SK-N-SH treated with all-trans-retinoic acid at 6 μM for 48 hours (cell line): ENCODE data around the gene CNTN4.

Experiments
- ATAC-seq: fragments of 200-7000 bp; cut with Tn5 transposase; 3 replicates; pipeline ENCODE4 v1.9.1; 2020; ENCODE audit warnings: mild to moderate bottlenecking, moderate library complexity
- ARNTL ChIP-seq: fragments of 450-650 bp; formaldehyde crosslinking; IDR thresholded peaks from 2 replicates; pipeline ENCODE4 v1.5.0; 2020; ENCODE audit warnings: low read depth, mild to moderate bottlenecking, moderate library complexity, borderline replicate concordance
- BACH2 ChIP-seq: fragments of 250-450 bp; sonication (Bioruptor Pico); IDR thresholded peaks from 2 replicates; pipeline ENCODE4 v1.9.0; 2021; ENCODE audit warnings: mild to moderate bottlenecking, borderline replicate concordance
- CSDC2 ChIP-seq: fragments of 250-450 bp; sonication (Bioruptor Pico); IDR thresholded peaks from 2 replicates; pipeline ENCODE4 v1.5.0; 2020; ENCODE audit warnings: mild to moderate bottlenecking, moderate library complexity
- ESRRG ChIP-seq: fragments of 250-450 bp; sonication (Bioruptor Pico); IDR thresholded peaks from 2 replicates; pipeline ENCODE4 v1.6.1; 2021; ENCODE audit warnings: mild to moderate bottlenecking
- GLIS3 ChIP-seq: fragments of 250-450 bp; sonication (Bioruptor Pico); IDR thresholded peaks from 2 replicates; pipeline ENCODE4 v1.5.0; 2020; ENCODE audit warnings: mild to moderate bottlenecking, moderate library complexity
- ISL1 ChIP-seq: fragments of 250-450 bp; sonication (Bioruptor Pico); IDR thresholded peaks from 2 replicates; pipeline ENCODE4 v2.1.2; 2022; ENCODE audit warnings: mild to moderate bottlenecking, moderate library complexity
- OSR1 ChIP-seq: fragments of 250-450 bp; sonication (Bioruptor Pico); IDR thresholded peaks from 2 replicates; pipeline ENCODE4 v1.8.0; 2022; ENCODE audit warnings: moderate library complexity, mild to moderate bottlenecking, inconsistent platforms
- PPARA ChIP-seq: fragments of 250-450 bp; sonication (Bioruptor Pico); IDR thresholded peaks from 2 replicates; pipeline ENCODE4 v1.5.0; 2020; ENCODE audit warnings: mild to moderate bottlenecking, borderline replicate concordance
- RARB ChIP-seq: fragments of 250-450 bp; sonication (Bioruptor Pico); IDR thresholded peaks from 2 replicates; pipeline ENCODE4 v1.8.0; 2021; ENCODE audit warnings: mild to moderate bottlenecking, moderate library complexity
- SNAI2 ChIP-seq: fragments of 250-450 bp; sonication (Bioruptor Pico); IDR thresholded peaks from 2 replicates; pipeline ENCODE4 v1.5.0; 2020; ENCODE audit warnings: mild to moderate bottlenecking, moderate library complexity
- TOX ChIP-seq: fragments of 250-450 bp; sonication (Bioruptor Pico); IDR thresholded peaks from 2 replicates; pipeline ENCODE4 v1.8.0; 2021; ENCODE audit warnings: mild to moderate bottlenecking, moderate library complexity, borderline replicate concordance
- ZFP3 ChIP-seq: fragments of 250-450 bp; sonication (Bioruptor Pico); IDR thresholded peaks from 2 replicates; pipeline ENCODE4 v1.5.0; 2020; ENCODE audit warnings: mild to moderate bottlenecking, moderate library complexity
- ZFP30 ChIP-seq: fragments of 450-650 bp; formaldehyde crosslinking; IDR thresholded peaks from 2 replicates; pipeline ENCODE4 v1.5.0; 2022; ENCODE audit warnings: mild to moderate bottlenecking, moderate library complexity
- ZNF565 ChIP-seq: fragments of 450-650 bp; formaldehyde crosslinking; conservative IDR thresholded peaks from 2 replicates; pipeline ENCODE4 v1.5.0; 2020; ENCODE audit warnings: low read depth, mild to moderate bottlenecking, moderate library complexity
- ZNF70 ChIP-seq: fragments of 450-650 bp; formaldehyde crosslinking; IDR thresholded peaks from 2 replicates; pipeline ENCODE4 v1.5.0; 2020; ENCODE audit warnings: mild to moderate bottlenecking, moderate library complexity
- ZNF8 ChIP-seq: fragments of 450-650 bp; formaldehyde crosslinking; IDR thresholded peaks from 2 replicates; pipeline ENCODE4 v1.5.0; 2020; ENCODE audit warnings: mild to moderate bottlenecking, moderate library complexity
- TF ChIP-seq, protein P1 (sequence below): fragments of 250-450 bp; sonication (Bioruptor Pico); IDR thresholded peaks from 2 replicates; pipeline ENCODE4 v1.8.0; 2020; ENCODE audit warnings: mild to moderate bottlenecking, moderate library complexity, borderline replicate concordance
- TF ChIP-seq, protein P2 (sequence below): fragments of 250-450 bp; sonication (Bioruptor Pico); IDR thresholded peaks from 2 replicates; pipeline ENCODE4 v1.5.1; 2020; ENCODE audit warnings: low read depth, mild to moderate bottlenecking, moderate library complexity
- TF ChIP-seq, protein P3 (sequence below): fragments of 250-450 bp; sonication (Bioruptor Pico); IDR thresholded peaks from 2 replicates; pipeline ENCODE4 v1.5.0; 2020; ENCODE audit warnings: mild to moderate bottlenecking, moderate library complexity
- TF ChIP-seq, protein P4 (sequence below): fragments of 250-450 bp; sonication (Bioruptor Pico); IDR thresholded peaks from 2 replicates; pipeline ENCODE4 v1.8.0; 2021; ENCODE audit warnings: low read depth, mild to moderate bottlenecking, moderate library complexity, borderline replicate concordance

Gene CNTN4

DNA sequence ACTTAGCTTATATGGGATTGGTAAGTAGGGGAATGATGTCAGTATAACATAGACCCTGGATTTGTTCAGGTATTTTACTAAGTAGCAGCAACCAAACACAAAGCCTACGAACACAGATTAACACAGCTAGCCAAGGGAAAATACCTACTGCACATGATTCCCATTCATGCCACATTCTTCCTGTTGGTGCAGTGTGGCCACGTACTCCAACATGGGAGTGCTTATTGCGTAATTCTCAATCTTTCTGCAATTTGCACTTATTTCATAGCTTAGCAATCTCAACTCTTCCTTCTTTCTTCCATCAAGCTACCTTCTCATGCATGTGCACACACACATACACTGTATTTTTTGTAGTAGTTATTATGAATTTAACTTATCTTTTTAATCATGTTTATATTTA is 824.7 kb downstream of the CNTN4 start:
- TF ChIP-seq GLIS3 (CRISPR knock-in tag) (no peak), OSR1 (CRISPR knock-in tag) (no peak), TOX (no peak), RARB (no peak), ZFP3 (CRISPR knock-in tag) (no peak), ZNF70 (CRISPR knock-in tag) (no peak), BACH2 (CRISPR knock-in tag) (no peak), ZNF565 (CRISPR knock-in tag) (no peak), CSDC2 (CRISPR knock-in tag) (no peak), SNAI2 (CRISPR knock-in tag) (no peak), ESRRG (CRISPR knock-in tag) (no peak)
- TF ChIP-seq, protein P1, sequence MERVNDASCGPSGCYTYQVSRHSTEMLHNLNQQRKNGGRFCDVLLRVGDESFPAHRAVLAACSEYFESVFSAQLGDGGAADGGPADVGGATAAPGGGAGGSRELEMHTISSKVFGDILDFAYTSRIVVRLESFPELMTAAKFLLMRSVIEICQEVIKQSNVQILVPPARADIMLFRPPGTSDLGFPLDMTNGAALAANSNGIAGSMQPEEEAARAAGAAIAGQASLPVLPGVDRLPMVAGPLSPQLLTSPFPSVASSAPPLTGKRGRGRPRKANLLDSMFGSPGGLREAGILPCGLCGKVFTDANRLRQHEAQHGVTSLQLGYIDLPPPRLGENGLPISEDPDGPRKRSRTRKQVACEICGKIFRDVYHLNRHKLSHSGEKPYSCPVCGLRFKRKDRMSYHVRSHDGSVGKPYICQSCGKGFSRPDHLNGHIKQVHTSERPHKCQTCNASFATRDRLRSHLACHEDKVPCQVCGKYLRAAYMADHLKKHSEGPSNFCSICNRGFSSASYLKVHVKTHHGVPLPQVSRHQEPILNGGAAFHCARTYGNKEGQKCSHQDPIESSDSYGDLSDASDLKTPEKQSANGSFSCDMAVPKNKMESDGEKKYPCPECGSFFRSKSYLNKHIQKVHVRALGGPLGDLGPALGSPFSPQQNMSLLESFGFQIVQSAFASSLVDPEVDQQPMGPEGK (CRISPR knock-in tag), result no peak
- TF ChIP-seq, protein P2, sequence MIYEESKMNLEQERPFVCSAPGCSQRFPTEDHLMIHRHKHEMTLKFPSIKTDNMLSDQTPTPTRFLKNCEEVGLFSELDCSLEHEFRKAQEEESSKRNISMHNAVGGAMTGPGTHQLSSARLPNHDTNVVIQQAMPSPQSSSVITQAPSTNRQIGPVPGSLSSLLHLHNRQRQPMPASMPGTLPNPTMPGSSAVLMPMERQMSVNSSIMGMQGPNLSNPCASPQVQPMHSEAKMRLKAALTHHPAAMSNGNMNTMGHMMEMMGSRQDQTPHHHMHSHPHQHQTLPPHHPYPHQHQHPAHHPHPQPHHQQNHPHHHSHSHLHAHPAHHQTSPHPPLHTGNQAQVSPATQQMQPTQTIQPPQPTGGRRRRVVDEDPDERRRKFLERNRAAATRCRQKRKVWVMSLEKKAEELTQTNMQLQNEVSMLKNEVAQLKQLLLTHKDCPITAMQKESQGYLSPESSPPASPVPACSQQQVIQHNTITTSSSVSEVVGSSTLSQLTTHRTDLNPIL (CRISPR knock-in tag), result no peak
- TF ChIP-seq, protein P3, sequence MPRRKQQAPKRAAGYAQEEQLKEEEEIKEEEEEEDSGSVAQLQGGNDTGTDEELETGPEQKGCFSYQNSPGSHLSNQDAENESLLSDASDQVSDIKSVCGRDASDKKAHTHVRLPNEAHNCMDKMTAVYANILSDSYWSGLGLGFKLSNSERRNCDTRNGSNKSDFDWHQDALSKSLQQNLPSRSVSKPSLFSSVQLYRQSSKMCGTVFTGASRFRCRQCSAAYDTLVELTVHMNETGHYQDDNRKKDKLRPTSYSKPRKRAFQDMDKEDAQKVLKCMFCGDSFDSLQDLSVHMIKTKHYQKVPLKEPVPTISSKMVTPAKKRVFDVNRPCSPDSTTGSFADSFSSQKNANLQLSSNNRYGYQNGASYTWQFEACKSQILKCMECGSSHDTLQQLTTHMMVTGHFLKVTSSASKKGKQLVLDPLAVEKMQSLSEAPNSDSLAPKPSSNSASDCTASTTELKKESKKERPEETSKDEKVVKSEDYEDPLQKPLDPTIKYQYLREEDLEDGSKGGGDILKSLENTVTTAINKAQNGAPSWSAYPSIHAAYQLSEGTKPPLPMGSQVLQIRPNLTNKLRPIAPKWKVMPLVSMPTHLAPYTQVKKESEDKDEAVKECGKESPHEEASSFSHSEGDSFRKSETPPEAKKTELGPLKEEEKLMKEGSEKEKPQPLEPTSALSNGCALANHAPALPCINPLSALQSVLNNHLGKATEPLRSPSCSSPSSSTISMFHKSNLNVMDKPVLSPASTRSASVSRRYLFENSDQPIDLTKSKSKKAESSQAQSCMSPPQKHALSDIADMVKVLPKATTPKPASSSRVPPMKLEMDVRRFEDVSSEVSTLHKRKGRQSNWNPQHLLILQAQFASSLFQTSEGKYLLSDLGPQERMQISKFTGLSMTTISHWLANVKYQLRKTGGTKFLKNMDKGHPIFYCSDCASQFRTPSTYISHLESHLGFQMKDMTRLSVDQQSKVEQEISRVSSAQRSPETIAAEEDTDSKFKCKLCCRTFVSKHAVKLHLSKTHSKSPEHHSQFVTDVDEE (CRISPR knock-in tag), result no peak
- ATAC-seq, result no peak

DNA sequence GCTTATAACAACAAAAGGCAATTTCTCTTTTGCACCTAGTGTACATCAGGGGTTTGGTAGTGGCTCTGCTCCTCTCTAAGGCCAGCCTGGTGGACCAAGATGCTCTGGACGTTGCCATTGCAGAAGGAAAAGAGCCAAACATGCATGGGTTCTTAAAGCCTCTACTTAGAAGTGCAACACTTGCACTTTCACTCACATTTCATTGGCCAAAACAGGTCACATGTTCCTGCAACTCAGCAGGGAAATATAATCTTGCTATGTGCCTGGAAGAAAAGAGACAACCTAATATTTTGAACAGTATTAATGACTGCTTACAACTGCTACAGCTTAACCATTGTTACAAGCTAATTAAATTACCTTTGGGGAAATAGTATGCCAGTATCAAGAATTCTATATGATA is 828.6 kb downstream of the CNTN4 start:
- no peak for ATAC-seq
- TF ChIP-seq, protein P4, sequence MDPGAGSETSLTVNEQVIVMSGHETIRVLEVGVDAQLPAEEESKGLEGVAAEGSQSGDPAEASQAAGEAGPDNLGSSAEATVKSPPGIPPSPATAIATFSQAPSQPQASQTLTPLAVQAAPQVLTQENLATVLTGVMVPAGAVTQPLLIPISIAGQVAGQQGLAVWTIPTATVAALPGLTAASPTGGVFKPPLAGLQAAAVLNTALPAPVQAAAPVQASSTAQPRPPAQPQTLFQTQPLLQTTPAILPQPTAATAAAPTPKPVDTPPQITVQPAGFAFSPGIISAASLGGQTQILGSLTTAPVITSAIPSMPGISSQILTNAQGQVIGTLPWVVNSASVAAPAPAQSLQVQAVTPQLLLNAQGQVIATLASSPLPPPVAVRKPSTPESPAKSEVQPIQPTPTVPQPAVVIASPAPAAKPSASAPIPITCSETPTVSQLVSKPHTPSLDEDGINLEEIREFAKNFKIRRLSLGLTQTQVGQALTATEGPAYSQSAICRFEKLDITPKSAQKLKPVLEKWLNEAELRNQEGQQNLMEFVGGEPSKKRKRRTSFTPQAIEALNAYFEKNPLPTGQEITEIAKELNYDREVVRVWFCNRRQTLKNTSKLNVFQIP (CRISPR knock-in tag), result no peak
- TF ChIP-seq OSR1 (CRISPR knock-in tag), result no peak
- TF ChIP-seq ZNF8 (CRISPR knock-in tag), result no peak
- TF ChIP-seq, protein P1 (CRISPR knock-in tag), result no peak
- no peak for TF ChIP-seq BACH2 (CRISPR knock-in tag)
- TF ChIP-seq, protein P2 (CRISPR knock-in tag), result no peak
- TF ChIP-seq ARNTL, result no peak
- TF ChIP-seq ZNF565 (CRISPR knock-in tag), result no peak
- no peak for TF ChIP-seq ESRRG (CRISPR knock-in tag)
- TF ChIP-seq CSDC2 (CRISPR knock-in tag), result no peak
- no peak for TF ChIP-seq PPARA (CRISPR knock-in tag)
- no peak for TF ChIP-seq ZFP3 (CRISPR knock-in tag)
- TF ChIP-seq SNAI2 (CRISPR knock-in tag), result no peak
- no peak for TF ChIP-seq ZFP30 (CRISPR knock-in tag)
- no peak for TF ChIP-seq ISL1 (CRISPR knock-in tag)
